NCI-H146 (cell line): Measurements from ENCODE around the gene ZBED1.
"Not testable (repeated sequence)": the region's sequence is repeated elsewhere in the genome, so short reads cannot be mapped to it uniquely, and the experiment has no call there.

Source experiments
- DNase-seq: peaks from one replicate; lab custom pipeline; 2025; lab: John Stamatoyannopoulos, UW

ZBED1 gene

DNA sequence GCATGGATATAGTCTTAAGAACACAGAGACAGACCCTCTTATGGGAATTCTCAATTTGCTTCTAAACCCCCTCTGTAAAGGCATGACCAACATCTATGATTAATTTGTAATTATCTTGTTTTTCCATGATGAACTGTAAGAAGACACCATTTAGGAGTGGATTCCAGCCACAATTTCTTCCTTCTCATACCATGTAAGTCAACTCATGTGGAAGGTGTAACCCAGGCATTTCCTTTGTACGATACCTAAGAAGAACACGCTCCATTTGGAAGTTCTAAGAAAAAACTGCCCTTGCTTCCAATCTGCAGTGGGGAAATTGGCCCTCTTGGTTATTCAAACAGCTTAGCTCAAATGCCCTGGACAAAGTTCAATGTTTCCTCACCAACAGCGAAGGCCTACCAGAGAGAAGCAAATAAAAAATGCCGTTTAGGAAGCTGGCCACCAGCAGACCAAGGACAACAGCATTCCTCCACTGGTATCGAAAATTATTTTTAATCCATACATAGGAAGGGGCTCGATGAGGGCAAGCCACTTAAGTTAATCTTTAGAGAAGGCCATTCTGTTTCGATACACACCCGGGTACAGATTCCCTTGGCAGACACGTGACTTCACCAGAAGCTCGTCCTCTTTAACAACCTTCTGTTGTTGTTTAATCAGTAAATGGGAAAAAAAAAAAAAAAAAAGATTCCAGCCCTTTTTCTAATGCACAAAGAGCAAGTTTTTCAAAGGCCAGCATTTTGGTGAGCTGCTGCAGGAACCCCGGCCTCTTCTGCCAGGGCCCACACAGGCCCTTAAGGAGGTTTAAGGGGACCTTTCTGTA, 2.6 kb downstream of the ZBED1 start:
- no peak for DNase-seq

DNA sequence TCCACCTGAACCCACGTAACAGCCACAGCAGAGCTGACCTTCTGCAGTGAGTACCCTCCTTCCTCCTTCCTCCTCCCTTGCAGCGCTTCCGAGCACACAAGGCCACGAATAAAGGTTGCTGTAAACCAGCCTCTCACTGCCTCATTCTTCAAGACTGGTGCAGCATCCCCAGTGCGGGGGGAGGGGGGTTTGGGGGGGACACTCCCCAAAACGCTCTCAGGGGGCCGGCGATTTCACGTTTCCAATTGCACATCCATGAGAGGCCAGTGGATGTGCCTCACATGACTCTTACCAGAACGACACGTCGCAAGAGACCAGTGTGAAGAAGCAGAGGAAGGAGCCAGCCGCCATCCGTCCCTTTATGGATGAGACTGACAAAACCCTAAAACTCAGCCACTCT, 5.2 kb downstream of the ZBED1 start:
- no peak for DNase-seq

DNA sequence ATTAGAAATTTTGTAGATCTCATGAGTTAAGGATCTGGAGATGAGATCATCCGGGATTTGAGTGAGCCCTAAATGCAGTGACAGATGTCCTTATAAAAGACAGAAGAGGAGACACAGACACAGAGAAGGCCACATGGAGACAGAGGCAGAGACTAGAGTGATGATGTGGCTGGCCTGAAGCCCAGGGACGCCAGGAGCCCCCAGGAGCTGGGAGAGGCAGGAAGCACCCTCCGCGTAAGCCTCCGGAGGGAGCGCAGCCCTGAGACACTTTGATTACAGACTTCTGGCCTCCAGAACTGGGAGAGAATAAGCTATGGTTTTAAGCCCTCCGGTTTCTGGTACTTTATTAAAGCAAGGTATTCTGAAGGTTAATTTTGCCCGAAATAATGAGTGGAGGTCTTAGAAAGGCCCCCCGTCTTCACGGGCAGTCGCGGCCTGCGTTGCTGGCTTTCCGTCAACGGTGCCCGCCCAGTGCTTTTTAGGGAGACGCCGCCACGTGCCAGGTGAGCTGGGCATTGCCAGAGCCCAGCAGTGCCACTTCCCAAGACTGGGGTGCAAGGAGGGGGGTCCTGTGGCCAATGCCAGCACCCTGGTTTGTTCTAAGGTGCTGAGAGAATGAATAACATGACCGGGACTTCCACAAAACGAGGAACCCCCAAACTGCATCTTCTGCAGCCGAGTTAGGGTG, 8.1 kb downstream of the ZBED1 start:
- DNase-seq = no peak

DNA sequence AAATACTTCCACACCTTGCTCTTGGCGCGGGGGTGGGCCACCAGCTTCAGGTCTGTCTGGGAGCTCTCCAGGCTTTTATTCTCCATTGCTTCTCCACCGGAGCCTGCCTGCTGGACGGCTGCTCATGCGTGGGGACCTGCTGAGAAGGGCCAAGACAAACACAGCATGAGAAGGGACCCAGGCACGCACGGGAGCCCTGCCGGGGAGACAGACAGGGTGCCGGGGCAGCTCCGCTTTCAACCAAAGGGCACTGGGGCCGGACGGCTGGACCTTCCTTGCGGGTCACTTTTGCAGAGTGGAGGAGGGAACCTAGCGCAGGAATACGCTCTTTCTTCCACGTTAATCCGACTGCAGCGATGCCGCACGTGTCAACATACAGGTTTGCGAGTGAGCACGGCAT, 10.1 kb downstream of the ZBED1 start:
- DNase-seq = no peak

DNA sequence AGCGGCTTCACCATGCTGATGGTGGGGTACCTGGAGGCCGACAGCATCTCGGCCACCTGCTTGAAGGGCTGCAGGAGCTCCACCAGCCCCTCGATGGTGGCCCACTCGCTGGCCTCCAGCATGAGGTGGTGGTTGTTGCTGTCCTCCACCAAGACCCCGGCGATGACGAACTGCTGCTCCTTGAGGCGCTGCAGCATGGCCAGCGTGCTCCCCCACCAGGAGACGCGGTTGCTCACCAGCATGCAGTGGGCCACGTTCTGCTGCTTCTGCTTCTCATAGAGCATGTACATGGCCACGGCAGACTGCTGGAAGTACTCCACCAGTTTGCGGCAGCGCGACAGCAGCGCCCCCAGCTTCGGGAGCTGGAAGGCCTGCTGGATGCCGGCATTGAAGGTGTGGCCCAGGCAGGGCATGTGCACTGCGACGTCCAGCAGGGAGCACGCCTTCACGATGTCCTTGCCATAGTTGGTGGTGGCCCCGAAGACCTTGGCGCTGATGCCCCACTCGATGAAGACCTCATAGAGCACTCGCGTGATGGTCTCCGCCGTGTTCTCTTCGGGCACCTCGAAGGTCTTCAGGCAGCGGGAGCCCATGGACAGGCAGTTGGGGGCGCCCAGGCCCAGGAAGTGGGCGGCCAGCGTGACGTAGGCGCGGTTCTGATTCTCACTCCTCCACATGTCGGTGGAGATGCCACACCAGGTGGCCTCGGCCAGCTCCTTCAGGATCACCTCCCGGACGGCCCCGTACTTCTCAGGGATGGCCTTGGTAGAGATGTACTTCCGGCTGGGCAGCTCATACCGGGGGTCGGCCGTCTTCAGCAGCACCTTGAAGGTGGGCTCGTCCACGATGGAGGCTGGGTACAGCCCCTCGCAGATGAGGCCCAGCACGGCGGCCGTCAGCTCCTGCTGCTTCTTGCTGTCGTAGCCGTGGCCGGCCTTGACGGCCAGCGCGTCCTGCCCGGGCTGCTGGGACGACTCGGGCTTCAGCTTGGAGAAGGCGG, 11.0 kb downstream of the ZBED1 start:
- no peak for DNase-seq

DNA sequence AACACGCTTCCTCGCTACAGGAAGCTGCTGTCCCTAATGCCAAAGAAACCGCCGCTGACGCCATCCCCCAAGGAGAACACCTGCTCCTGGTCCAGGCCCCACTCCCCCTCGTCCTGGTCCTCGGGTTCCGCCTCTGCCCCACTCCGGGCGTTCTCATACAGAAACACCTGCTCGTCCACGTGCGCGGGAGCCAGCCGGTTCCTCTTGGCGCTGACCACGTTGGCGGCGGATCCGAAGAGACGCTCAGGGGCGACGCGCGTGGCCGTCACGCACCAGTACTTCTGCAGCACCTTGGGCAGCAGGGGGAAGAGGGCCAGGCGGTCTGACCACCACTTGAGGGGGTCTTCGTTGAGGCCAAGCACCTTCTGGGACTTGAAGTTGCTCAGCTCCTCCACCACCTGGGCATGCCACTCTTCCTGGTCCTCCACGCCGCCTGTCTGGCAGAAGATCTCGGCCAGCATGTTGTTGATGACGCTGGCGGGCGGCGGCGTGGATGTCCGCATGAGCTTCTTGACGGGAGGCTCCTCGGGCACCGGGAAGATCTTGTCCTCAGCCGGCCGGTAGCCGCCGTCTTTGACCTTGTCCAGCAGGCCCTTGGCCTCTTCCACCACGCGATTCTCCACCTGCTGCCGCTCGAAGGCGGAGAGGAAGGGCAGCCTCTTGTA, 12.0 kb downstream of the ZBED1 start:
- DNase-seq = no peak

DNA sequence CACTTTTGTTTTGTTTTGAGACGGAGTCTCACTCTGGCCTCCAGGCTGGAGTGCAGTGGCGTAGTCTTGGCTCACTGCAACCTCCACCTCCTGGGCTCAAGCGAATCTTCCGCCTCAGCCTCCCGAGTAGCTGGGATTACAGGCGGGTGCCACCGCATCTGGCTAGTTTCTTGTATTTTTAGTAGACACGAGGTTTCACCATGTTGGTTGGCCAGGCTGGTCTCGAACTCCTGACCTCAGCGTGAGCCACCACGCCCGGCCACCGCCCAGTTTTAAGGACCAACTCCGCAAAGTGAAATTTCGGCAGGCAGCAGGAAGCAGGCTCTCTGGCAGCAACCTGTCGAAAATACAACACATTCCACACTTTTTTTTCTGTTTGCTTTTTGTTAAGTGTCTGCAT, 13.4 kb downstream of the ZBED1 start:
- DNase-seq = no peak

DNA sequence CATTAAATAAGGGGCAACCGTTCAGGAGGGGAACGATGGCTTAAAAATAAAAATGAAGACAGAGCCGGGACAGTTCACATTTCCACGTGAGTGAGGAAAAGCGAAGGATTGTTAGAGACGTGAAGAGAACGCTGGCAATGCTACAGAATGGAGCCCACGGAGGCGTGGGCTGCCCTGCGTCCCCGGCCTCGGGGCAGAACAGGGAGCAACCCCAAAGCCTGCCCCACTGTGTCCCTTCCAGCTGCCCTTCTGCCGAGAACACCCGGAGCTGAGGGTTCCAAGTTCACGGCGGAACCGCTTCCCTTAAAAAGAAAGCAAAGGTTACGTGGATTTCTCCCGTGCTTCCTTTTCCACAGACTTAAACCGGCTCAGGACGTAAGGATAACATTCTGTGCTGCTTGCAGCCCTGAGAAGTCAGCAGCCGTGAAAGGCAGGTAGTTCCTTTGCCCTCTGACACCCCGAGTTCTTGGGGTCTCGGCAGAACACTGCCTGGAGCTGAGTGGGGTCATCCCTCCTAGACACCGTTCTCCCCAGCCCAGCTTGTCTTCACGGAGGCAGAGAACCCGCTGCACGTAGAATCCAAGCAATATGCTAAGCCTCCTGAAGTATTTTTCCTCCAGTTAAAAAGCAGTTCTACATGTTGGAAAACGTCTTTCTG, 14.2 kb downstream of the ZBED1 start:
- no peak for DNase-seq

DNA sequence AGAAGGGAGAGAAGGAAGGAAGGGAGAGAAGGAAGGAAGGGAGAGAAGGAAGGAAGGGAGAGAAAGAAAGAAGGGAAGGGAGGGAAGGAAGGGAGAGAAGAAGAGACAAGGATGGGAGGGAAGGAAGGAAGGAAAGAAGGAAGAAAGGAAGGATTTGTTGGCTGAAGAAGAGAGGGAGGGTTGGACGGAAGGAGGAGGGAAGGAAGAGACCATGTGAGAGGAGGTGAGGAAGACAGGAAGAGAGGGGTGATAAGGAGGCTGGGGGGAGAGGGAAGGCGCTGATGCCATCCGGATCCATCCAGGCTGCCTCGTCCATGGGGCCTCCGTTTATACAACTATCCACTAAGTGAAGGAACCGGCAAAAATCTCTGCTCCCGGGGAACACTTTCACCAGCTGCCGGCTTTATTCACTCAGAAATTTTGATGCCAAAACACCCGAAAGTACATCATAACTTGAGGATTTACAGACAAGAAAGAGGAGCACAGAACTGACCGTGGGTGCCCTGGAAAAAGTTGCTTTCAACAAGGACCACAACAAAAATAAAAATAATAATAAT, 14.9 kb downstream of the ZBED1 start:
- DNase-seq = no peak

DNA sequence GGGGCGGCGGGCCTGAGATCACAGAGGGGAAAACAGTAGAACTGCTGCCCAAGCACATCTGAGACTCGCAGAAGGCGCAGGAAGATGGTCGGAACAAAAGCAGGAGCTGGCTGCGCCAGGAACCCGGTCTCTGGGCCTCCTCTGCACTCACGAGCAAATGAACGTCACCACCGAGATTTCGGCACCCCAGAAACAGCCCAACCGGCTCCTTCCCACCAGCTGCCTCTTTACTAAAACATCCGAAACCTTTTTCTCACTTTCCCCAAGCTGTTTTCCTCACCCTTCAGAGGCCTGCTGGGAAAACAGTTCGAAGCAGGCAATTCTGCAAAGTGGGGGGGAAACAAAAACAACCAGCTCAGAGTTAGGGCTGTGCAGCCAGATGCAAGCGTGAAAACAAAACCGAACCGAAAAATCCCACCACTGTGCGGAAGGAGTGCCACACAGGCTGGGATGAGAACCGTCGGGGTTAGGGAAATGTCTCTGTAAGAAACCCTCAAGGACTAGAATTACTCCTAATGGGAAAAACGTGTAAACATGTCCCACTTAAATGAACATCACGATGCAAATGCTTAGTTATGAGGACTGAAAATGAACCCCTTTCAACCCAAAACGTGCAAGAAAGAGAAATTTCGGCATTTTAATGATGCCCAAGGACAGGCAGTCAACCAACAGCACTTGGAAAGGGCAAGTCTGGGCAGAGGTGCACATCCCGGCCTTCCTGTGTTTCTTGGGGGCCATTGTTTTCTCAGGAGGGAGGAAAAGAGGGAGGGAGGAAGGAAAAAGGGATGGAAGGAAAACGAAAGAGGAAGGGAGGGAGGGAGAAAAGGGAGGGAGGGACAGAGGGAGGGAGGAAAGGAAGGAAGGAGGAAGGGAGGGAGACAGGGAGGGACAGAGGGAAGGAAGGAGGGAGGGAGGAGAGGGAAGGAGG, 15.8 kb downstream of the ZBED1 start:
- no peak for DNase-seq

DNA sequence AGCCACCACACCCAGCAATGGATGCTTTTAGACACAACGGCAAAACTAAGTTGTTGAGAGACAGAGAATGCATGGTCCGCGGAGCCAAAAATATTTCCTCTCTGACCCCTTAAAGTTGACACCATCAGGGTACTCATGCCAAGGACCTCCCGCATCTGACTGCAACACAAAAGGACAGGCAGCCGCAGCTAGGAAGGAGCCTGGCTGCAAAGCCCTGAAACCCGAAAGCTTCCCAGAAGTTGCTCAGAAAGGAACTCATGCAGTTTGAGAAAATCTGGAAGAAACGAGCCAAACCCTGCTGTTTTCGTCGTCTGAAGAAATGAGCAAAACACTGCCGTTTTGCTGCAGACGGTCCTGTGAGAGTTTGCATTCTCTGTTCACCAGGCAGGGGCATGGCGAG, 16.5 kb downstream of the ZBED1 start:
- no peak for DNase-seq

DNA sequence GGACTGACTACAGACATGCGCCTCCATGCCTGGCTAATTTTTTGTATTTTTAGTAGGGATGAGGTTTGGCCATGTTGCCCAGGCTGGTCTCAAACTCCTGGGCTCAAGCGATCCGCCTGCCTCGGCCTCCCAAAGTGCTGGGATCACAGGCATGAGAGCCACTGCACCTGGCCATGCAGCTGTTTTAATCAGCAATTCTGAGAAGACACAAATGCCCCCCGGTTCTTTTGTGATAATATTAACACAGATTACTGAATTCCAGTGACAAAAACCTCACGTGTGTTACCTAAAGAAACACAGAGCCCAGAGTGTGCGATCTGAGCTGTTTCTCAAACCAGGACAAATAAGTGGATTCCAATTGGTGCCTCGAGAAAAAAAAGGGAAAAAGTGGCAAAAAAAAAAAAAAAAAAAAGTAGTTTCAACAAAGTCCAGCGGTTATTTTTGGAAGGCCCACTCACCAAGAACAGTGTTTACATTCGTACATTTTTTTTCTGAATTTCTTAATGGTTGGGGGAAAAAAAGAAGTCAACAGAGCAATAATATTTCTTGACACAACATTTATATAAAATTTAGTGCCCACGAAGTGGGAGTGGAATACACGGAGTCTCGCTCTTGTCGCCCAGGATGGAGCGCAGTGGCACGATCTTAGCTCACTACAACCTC, 17.2 kb downstream of the ZBED1 start:
- DNase-seq = no peak

DNA sequence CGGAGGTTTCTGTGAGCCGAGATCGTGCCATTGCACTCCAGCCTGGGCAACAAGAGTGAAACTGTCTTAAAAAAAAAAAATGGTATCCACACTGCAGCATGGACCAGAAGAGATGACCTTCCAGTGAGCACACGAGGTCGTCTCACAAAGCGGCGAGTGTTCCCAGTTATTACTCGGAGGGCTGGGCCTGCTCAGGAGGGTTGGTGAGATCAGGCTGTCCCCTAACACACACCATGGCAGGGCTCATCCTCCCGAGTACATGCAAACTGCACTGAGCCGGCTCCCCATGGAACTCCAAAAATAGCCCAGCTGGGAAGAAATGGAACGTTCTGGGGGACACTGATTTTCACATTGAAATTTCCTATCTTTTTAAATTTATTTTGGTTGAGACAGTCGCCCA, 19.2 kb downstream of the ZBED1 start:
- DNase-seq = not testable (repeated sequence)

DNA sequence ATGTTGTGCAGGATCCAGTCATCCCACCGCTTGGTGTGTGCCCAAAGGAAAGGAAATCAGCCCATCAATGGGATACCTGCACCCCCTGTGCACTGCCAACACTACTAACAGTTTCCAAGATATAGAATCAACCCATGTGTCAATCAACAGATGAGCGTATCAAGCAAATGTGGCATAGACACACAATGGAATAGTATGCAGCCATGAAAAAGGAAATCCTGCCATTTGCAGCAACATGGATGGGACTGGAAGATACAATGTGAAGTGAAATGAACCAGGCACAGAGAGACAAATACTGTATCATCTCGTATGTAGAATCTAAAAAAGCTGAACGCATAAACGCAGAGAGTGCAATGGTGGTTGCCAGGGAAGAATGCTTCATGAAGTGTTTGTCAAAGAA, 20.8 kb downstream of the ZBED1 start:
- not testable (repeated sequence) for DNase-seq

DNA sequence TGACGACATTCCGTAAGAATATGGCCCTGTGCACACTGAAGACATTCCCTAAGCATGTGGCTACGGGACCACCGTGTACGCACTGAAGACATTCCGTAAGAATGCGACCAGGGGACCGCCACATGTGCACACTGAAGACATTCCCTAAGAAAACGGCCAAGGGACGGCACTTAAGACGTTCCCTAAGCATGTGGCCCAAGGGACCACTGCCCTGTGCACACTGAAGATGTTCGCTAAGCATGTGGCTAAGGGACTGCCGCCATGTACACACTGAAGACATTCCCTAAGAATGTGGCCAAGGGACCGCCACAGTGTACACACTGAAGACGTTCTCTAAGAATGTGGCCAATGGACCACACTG, 21.4 kb downstream of the ZBED1 start:
- DNase-seq = no peak

DNA sequence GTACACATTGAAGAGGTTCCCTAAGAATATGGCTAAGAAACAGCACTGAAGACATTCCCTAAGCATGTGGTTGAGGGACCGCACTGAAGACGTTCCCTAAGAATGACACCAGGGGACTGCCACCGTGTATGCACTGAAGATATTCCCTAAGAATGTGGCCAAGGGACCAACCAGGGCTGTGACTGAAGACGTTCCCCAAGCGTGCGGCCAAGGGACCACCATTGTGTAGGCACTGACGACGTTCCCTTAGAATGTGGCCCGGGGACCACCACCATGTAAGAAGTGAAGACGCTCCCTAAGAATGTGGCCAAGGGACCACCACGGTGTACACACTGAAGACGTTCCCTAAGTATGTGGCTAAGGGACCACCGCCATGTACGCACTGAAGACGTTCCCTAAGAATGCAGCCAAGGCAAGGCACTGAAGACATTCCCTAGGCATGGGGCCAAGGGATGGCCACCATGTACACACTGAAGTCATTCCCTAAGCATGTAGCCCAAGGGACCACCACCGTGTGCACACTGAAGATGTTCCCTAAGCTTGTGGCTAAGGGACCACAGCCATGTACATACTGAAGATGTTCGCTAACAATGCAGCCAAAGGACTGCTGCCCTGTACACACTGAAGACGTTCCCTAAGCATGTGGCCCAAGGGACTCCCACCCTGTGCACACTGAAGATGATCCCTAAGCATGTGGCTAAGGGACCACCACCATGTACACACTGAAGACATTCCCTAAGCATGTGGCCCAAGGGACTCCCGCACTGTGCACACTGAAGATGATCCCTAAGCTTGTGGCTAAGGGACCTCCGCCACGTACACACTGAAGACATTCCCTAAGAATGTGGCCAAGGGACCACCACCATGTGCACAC, 22.0 kb downstream of the ZBED1 start:
- no peak for DNase-seq

DNA sequence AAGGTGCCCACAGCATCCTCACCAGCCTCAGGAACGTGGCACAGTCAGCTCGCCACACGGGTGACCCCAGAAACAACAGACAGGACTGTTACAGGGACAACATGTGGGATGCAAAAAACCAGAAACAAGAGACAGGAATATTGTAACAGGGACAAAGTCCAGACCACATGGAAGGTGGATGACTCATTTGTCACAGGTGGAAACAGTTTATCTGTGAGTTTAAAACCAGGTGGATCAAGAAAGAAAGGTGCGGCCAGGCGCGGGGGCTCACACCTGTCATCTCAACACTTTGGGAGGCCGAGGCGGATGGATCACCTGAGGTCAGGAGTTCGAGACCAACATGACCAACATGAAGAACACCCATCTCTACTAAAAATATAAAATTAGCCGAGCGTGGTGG, 23.5 kb downstream of the ZBED1 start:
- not testable (repeated sequence) for DNase-seq

DNA sequence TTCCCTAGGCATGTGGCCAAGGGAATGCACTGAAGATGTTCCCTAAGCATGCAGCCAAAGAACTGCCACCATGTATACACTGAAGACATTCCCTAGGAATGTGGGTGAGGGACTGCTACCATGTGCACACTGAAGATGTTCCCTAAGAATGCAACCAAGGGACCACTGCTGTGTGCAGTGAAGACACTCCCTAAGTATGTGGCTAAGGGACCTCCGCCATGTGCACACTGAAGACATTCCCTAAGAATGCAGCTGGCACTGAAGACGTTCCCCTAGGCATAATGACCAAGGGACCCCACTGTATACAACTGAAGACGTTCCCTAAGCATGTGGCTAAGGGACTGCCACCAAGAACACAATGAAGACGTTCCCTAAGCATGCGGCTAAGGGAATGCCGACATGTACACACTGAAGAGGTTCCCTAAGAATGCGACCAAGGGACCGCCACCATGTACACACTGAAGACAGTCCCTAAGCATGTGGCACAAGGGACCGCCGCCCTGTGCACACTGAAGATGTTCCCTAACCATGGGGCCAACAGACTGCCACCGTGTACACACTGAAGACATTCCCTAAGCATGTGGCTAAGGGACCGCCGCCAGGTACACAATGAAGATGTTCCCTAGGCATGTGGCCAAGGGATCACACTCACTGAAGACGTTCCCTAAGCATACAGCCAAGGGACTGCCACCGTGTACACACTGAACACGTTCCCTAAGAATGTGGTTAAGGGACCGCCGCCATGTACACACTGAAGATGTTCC, 25.6 kb downstream of the ZBED1 start:
- no peak for DNase-seq
